ENCODE data around the gene ACADS.
A peak's percentile ranks its signal among the peaks of the same experiment; 100 is the strongest.
"Not testable (repeated sequence)": the region's sequence is repeated elsewhere in the genome, so short reads cannot be mapped to it uniquely, and the experiment has no call there.

ACADS gene

DNA sequence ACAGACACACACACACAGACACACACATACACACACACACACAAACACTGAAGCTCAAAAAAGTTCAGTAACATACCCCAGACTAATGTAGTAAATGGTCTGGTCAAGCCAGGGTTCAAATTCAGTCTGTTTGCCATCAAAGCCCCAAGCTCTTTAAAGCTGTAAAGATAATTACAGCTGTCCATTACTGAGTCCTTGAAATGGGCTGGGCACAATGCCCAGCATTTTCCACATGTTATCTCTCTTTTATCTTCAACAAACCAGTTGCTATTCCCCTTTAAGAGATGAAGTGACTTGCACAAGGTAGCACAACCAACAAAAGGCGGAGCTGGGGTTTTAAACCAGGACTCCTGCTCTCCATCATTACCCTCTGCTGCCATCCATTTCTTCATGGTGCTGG lies 23.0 kb upstream of the ACADS start:
- DNase-seq, result no peak

DNA sequence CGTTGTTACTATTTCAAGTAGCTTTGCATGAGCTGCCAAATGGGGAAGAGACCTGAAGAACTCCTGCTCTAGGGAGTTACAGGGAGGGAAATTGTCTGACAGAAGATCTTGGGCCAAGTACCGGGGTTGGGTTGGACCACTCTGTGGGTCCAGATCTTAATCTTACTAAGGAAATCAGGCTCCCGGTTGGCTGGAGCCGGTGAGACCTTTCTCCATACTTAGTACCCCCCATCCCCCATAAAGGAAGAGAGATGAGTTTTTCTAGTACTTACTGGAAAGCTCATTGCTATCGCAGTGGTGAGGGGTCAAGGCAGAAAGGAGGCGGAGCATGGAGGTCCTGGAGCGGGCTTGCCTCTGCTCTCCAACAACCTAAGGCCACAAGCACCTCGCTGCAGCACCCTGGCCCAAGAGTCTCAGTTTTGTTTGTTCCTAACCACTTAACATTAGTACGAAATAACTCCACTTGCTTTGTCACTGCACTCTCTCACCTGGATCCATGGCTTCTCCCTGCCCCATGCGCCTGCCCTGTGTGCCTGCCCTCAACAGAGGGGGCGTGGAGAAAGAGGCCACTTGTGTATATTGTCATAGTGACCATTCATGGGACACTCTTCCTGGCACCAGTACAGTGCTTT lies 22.2 kb upstream of the ACADS start:
- DNase-seq, result no peak

DNA sequence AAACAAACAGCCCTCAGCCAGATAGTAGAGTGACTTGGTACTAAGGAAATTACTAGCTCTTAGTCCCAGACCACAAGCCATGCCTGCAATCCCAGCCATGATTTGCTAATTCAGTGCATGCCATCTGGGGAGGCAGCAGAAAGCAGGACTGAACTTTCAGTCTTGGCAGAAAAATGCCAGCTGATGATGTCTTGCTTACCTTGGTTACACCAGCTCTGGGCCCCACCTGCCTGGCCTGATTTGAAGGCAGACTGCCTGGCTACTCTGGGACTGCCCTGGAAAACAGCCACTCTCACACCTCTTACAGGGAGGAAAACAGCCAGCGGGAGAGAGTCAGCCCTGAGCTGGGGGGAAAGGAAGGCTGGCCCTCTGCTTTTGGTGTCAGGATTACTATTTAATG lies 20.0 kb upstream of the ACADS start:
- DNase-seq, result no peak

DNA sequence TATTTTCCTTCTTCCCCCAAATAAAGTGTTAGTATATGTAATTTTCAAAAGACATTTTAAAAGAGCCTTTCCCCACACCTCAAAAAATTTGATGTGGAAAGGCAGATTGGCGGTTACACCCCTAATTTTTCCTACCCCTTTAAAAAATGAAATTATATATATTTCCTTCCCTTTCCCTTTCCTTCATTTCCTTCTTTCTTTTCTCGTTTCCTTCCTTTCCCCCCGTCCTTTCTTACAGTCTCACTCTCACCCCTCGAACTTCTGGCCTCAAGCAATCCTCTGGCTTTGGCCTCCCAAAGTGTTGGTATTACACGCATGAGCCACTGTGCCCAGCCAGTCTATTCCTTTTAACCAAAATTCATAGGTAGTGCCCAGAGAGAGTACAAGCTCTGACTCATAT lies 19.6 kb upstream of the ACADS start:
- DNase-seq, result no peak

DNA sequence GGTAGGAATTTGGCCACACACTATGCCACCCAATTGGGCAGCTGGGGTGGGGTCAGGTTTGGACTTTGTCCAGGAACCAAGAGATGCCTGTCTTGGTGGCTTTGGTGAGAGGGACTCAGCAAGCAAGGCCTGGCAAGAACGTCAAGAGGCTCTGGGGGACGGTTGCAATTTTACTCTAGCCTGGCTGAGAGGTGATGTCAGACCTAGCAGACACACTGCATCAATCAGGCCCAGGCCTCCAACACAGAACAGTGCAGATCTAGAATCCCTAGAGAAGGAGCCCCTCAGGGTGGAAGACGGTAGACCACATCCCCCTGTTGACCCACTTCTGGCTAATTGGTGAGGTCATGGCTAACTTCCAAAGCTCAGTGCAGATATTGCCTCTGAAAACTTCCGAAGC lies 17.0 kb upstream of the ACADS start:
- no peak for DNase-seq

DNA sequence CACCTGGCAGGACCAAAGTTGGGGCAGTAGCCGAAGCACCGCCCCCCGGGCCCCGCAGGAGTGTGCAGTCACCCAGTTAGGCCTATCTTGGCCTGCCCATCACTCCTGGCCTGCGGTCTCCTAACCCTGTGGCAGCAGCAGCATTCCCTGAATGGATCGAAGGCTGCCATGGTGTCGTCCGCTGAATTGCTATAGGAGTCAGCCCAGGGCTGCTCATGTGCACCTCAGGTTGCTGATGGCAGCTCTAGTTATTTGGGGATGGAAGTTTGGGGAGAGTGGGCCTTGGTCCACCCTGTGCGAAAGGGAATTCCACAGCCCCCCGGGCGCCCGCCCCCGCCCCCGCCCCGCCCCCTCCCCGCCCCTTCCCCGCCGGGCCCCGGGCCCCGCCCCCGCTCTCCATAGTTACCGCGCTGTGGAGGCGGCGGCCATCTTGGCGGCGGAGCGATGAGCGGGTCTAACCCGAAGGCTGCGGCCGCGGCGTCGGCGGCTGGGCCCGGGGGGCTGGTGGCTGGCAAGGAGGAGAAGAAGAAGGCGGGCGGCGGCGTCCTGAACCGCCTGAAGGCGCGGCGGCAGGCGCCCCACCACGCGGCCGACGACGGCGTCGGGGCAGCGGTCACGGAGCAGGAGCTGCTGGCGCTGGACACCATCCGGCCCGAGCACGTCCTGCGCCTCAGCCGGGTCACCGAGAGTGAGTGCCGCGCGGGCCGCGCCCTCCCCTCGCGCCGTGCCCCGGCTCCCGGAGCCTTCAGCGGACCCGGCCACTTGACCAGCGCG lies 15.4 kb upstream of the ACADS start, which contains the start of gene UNC119B:
Gene UNC119B (plus strand): TSS at position 428 of the 774 bp plus-strand sequence. CDS start 17 bp downstream, at position 445.
- DNase-seq, result peak; percentile 82

DNA sequence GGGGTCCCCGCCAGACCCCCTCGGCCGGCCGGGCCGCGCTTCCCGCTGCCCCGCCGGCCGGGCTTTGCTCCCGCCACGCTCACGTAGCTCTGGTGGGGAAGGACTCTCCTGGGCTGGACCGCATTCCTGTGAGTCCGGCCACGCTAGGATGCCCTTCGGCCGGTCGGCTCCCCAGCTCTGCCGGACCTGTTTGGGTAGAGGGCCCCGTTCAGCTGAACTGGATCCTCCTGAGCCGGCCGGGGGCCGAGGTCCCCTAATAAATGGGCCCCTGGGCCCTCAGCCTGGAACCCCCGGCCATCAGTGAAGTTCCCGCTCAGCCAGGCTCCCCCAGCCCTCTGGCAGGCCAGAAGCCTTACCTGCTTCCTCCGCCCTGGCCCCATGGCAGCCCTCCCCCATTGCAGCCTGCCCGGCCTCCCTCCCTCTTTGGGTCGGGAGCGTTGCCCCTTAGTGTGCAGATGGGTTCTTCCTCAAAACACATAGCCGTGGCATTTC lies 14.8 kb upstream of the ACADS start:
- DNase-seq, result no peak

DNA sequence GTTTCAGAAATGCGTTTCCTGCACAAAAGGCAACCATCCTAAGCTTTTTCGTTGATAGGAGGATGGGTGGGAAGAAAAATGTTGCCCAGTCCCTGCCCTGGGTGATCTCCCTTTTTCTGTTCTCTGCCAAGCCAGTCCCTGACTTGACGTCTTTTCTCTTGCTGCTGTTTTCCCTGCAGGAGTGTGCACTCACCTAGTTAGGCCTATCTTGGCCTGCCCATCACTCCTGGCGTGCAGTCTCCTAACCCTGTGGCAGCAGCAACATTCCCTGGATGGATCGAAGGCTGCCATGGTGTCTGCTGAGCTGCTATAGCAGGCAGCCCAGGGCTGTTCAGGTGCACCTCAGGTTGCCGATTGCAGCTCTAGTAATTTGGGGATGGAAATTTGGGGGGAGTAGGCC lies 14.2 kb upstream of the ACADS start:
- no peak for DNase-seq

DNA sequence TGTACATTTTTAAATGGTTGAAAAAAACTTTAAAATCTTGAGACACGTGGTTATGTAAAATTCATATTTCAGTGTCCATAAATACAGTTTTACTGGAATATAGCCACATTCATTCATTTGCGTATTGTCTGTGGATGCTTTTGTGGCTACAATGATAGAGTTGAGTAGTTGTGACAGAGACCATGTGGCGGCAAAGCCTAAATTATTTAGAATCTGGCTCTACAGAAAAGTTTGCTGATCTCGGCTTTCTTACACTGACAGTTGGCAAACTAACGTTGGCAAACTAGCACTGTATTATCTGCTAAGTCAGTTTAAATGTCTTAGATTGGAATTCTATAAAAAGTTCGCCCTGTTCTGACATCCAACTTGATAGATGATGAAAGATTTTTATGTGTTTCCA lies 13.0 kb upstream of the ACADS start:
- no peak for DNase-seq

DNA sequence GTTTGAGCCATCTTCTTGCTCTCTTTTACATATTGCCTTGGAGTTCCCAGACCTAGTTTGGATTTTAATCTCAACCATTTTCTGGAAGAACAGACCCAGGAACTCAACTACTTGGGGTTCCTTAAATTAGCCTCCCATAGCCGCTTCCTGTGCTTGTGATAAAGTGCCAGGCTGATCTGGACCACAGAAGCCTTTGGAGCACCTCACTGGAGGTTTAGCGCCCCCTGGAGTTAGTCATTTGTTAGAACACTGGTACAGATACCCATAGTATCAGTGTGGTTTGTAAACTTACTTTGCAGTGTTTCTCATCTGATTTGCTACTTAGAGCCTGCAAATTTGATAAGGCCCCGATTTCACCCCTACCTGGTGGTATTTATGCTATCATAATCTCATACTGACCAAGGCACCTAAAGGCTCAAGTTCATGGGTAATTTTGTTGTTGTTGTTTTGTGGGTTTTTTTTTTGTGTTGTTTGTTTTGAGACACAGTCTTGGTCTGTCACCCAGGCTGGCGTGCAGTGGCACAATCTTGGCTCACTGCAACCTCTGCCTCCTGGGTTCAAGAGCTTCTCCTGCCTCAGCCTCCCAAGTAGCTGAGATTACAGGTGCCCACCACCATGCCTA lies 11.7 kb upstream of the ACADS start:
- peak; percentile 75 for DNase-seq

DNA sequence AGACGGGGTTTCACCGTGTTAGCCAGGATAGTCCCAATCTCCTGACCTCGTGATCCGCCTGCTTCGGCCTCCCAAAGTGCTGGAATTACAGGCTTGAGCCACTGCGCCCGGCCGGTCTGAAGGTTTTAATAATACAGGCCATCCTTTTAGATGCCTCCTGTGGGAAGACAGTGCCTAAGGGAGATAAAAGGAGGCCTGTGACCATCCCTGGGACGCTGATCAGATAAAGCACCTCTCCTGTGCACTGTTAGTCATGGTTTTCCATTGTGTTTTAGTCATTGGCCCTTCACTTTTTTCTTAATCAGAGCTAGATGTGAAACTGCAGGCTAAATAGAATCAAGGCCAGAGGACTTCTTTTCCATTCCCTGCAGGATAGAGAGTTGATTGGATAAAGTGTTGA lies 7.6 kb upstream of the ACADS start:
- DNase-seq, result no peak

DNA sequence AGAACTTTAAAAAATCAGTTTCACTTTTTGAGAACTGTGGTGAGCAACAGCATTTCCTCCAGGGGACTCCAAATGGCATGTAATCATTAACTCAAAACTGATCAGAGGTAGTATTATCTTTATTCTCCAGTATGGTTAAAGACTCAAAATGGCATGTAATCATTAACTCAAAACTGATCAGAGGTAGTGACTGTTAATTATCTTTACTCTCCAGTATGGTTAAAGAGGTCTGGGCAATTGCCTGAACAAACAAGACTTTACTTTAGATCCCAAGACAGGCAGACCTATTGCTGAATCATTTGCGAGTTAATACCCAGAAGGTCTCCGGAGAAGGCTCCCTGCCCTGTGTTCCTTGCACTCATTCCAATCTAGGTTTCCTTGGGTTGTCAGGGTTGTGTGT lies 6.6 kb upstream of the ACADS start:
- no peak for DNase-seq

DNA sequence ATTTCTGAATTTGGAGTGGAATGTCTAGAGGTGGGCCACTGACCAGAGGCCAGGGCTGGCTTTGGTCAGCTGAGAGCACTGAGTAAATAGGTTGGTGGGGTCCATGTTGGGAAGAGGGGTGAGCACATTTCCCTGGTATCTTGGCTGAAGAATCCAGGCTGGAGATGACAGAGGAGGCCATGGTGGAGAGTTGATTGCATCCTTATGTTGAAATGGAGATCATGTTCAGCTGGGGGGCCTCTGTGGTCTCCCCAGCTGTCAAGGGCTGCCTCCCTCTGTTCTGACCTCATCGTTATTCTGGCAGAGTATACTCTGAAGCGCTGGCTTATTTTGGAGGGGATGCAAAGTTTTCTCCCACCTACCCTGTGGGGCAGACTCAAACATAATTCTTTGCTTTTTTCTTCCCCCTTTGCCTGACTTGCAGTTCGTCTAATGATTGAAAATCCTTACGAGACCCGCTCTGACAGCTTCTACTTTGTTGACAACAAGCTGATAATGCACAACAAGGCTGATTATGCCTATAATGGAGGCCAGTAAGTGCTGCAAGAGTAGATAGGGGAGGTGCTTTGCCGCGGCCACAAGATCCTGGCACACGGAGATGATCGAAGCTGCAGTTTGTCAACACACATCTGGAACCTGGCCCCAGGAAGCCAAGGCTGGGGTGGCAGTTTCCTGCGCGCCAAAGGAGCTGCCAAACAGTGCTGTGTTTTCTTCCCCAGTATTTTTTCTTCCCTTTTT lies 6.0 kb upstream of the ACADS start:
- DNase-seq, result no peak

DNA sequence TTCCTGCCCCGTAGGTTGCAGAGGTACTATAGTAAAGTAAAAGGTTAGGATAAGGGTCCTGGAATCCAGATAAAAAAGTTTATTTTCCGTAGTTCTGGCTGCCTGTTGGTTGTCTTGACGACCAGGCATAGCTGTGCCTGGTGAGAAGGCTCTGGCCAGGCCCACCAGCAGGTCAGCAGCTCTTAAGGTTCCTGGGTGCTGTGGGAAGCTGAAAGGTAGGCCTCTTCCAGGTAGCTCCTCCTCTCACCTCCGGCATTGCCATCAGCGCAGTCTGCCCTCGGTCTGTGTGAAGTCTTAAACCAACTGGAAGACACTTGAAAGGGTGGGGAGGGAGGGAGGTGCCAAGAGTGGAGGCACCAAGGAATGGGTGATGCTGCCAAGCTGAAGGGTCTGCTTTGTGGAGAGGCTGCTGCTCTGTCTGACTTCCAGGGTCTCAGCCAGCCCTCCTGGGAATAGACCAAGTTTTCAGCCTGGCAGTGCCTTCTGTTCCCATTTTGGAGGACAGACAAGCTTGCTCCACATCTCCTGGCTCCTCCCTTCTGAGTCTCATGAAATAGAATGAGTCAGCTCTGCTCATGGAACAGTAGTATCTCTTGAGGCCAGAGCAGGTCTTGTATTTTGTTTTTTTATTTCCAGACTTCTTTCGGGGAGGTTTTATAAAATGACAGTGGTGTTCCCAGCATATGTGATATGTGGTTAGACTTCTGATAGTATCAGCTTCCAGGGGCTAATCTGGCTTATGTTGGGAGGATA lies 5.2 kb upstream of the ACADS start:
- no peak for DNase-seq

DNA sequence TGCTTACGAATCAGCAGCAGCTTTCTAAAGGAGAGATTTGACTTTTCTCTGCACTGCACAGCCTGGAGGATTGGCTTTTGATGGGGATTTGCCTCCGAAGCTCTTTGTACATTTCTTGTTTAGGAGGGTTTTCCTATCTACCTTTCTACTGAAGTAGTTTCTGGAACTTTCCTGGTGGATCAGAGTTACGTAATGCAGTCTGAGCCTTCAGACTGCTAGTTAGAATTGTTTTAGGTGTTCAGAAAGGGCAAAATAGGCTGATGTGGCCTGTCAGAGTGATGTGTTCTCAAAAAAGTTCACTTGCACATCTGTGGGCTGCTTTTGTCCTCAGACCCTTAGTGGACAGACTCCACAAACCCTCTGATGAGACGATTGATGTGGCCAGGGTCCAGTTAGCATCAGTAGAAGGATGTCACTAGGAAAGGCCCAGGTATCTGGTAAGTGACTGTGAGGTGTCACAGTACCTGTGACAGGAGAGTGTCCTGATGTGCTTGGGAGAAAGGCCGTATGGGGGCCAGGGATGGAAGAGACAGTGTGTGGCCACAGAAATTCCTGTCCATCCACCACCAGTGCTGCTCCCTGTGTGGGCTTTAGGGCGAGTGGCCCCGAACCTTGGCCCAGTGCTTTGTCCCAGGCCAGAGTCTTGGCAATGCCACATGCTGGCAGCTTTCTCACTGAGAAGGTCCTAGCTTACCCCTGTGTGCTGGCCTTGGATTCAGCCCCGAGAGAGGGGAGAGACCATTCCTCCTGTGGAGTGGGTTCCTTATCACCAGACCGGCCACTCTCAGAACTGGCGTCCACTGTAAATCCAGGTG lies 4.4 kb upstream of the ACADS start:
- no peak for DNase-seq

DNA sequence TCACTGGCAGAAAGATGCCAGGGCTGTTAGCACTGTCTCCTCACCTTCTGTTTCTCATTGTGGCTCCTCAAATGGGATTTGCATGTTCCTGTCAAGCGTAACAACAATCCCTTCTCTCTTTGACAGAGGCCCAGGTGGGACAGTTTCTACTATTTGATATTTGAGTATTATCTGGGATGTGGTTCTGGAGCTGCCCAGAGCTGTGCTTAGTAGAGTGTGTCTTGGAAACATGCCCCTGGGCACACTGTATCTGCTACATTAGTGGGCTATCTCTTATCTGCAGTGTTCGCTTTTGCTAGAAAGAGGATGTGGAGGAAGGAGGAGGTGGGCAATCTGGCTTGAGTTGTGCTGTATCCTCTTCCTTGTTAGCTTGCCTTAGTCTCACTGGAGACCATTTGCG lies 3.8 kb upstream of the ACADS start:
- DNase-seq, result no peak

DNA sequence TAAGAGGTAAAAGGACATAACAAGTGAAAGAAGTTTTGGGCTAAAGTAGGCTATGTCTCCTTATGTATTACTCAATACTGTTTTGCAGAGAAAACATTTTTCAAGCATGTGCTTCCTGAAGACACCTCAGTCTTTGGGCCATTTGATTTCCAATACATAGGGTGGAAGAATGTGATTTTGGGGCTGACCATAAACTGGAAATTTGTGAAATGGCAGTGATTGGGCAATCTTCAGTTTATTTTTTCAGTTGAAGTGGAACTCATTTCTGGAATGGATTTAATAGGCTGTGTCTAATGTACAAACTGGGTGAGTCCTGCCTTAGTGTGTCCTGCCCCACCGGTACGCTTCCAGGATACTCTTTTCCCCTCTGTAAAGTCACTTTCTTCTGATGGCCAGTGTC lies 2.8 kb upstream of the ACADS start:
- DNase-seq, result no peak

DNA sequence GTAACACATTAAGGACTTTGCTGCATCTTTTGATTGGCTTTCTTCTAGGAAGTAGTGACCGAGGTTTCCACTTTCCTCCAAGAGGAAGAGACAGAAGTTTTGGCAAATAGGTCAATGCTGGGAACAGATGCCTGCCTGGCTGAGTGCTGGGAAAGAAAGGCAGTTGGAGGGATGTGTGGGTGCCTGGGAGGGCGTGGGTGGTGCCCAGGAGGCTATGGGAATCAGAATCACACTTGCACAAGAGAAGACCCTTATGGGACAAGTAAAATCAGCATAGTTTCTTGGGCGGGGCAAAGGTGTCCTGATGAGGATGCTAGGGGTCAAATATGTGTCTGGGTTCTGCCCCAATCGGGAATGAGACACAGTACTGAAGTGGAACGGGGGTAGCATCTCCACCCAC lies 906 bp upstream of the ACADS start:
- DNase-seq, result no peak

DNA sequence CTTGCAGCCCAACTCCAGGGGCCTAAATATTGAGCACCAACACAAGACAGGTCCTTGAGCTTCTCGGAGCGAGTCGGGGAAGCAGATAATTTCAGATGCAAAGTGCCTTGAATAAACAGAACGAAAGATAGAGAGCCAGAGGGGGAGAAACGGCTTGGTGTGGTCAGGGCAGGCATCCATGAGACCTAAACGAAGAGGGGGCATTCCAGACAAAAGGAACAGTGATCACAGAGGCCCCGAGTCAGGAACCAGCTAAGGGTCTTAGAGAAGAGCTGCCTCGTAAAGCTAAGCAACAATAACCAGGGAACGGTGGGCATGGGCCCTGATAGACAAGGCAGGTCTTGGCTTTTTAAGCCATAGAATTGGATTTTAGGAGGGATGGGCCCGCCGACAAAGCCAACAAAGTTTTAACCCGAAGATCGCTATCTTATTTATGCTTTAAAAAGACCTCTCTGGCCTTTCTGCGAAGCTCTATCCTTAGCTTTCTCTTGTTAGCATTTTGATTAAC lies 421 bp upstream of the ACADS start:
- DNase-seq, result no peak

DNA sequence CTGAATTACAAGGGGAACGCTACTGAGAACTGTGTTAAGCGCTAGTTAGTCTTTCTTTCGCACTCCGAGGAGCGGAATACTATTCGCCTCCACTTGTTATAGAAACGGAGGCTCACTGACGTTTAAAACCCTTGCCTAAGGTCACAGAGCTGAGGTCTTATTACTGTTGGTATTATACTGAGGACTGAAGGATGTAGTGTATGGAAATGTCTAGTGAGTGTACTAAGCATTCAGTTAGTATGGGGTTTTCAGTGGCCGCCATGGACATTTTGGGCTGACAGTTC lies 826 bp downstream of the ACADS start:
- no peak for DNase-seq

DNA sequence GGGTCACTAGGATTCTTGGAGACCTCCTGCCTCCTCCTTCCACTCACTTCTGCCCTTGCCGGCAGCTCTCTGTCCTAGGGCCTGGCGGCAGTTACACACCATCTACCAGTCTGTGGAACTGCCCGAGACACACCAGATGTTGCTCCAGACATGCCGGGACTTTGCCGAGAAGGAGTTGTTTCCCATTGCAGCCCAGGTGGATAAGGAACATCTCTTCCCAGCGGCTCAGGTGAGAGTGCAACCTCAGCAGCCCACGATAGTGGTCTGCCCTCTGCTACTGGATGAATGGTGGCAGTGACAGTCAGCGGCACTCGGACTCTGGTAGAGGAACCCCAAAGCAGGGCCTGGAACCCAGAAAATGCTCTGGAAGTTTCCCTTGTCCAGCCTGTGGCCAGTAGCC lies 1.3 kb downstream of the ACADS start:
- DNase-seq, result no peak

DNA sequence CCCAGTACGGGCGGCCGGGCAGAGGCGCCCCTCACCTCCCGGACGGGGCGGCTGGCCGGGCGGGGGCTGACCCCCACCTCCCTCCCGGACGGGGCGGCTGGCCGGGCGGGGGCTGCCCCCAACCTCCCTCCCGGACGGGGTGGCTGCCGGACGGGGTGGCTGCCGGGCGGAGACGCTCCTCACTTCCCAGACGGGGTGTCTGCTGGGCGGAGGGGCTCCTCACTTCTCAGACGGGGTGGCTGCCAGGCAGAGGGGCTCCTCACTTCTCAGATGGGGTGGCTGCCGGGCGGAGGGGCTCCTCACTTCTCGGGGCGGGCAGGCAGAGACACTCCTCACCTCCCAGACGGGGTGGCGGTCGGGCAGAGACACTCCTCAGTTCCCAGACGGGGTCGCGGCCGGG lies 6.6 kb downstream of the ACADS start:
- DNase-seq, result not testable (repeated sequence)

Measured in right hindlimb (tissue), 1 donor.